NCI-H2029 treated with DMSO at 0.1 percent for 48 hours (cell line): ENCODE results near the gene LONP1.

Experiments used
- DNase-seq: peaks from one replicate; lab custom pipeline; 2025; lab: John Stamatoyannopoulos, UW

LONP1 gene

GRCh38 chr19:5678071-5678718 is 41.8 kb downstream of the LONP1 start:
- no peak for DNase-seq

GRCh38 chr19:5677580-5677979 is 42.4 kb downstream of the LONP1 start:
- DNase-seq, result no peak

GRCh38 chr19:5677136-5677535 is 42.8 kb downstream of the LONP1 start:
- DNase-seq, result no peak

- no peak for DNase-seq
These were observed 43.2 kb downstream of the LONP1 start for GRCh38 chr19:5676772-5677105.

GRCh38 chr19:5676105-5676771 is 43.7 kb downstream of the LONP1 start:
- DNase-seq, result no peak

GRCh38 chr19:5674714-5675113 is 45.2 kb downstream of the LONP1 start:
- DNase-seq, result no peak

GRCh38 chr19:5673752-5674151 is 46.2 kb downstream of the LONP1 start:
- no peak for DNase-seq

- no peak for DNase-seq
These were observed 47.1 kb downstream of the LONP1 start for GRCh38 chr19:5672708-5673459.

- DNase-seq, result no peak
These were observed 48.3 kb downstream of the LONP1 start for GRCh38 chr19:5671600-5671999.

GRCh38 chr19:5669212-5669611 is 50.7 kb downstream of the LONP1 start:
- no peak for DNase-seq

GRCh38 chr19:5667751-5668271 is 52.1 kb downstream of the LONP1 start:
- DNase-seq, result no peak

GRCh38 chr19:5666921-5667610 is 52.9 kb downstream of the LONP1 start:
- no peak for DNase-seq

GRCh38 chr19:5665781-5666513 is 54.0 kb downstream of the LONP1 start:
- DNase-seq, result no peak

- DNase-seq, result no peak
These were observed 55.4 kb downstream of the LONP1 start for GRCh38 chr19:5664515-5664914.

GRCh38 chr19:5663904-5664303 is 56.0 kb downstream of the LONP1 start:
- DNase-seq, result no peak

- no peak for DNase-seq
These were observed 58.5 kb downstream of the LONP1 start for GRCh38 chr19:5661483-5661882.

- no peak for DNase-seq
These were observed 64.5 kb downstream of the LONP1 start for GRCh38 chr19:5655412-5655811.

- no peak for DNase-seq
These were observed 65.0 kb downstream of the LONP1 start for GRCh38 chr19:5654931-5655330.

- no peak for DNase-seq
These were observed 67.7 kb downstream of the LONP1 start for GRCh38 chr19:5652261-5652660.

GRCh38 chr19:5651361-5651760 is 68.6 kb downstream of the LONP1 start:
- DNase-seq, result no peak

GRCh38 chr19:5648464-5648863 is 71.5 kb downstream of the LONP1 start:
- DNase-seq, result no peak

GRCh38 chr19:5646703-5647102 is 73.2 kb downstream of the LONP1 start:
- no peak for DNase-seq
